KOPT-K1 (cell line): Measurements from ENCODE around the gene NUB1.

ENCODE experiments used
- H3K27ac ChIP-seq: fragments of 200-600 bp; sonication (generic); 2 replicates; pipeline ENCODE4 v1.5.1; 2016; ENCODE audit warnings: antibody characterized with exemption, mild to moderate bottlenecking, low read depth, low read length; ENCODE audit not compliant: poor library complexity, severe bottlenecking
- H3K36me3 ChIP-seq: fragments of 200-600 bp; sonication (generic); 2 replicates; pipeline ENCODE4 v1.5.1; 2017; ENCODE audit warnings: antibody characterized with exemption, mild to moderate bottlenecking, low read length, moderate library complexity; ENCODE audit not compliant: insufficient read depth
- H3K9me3 ChIP-seq: fragments of 200-600 bp; sonication (generic); 2 replicates; pipeline ENCODE4 v1.5.1; 2017; ENCODE audit warnings: antibody characterized with exemption, low read length, mild to moderate bottlenecking; ENCODE audit not compliant: insufficient read depth, poor library complexity, severe bottlenecking

Gene NUB1

DNA sequence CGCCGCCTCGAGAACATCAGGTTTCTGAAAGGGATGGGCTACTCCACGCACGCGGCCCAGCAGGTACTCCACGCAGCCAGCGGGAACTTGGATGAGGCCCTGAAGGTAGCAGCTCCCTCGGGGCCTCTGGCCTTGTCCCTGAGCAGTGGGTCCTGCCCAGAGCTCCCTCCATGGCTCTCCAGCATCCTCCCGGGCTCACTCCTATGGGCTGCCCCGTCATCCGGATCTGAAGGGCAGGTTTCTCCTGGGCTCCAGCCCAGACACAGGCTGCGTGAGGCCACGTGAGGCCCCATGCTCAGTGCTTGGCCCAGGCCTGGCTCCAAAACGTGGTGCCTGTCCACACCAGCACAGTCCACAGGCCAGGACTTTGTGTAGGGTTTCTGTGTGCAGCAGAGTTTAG is 32.5 kb downstream of the NUB1 start:
- Histone ChIP-seq H3K36me3 (peaks cover 91% of the 10 kb centered on the region), H3K27ac (no peak overlapping the region), H3K9me3 (no peaks in the 10 kb centered on the region)

DNA sequence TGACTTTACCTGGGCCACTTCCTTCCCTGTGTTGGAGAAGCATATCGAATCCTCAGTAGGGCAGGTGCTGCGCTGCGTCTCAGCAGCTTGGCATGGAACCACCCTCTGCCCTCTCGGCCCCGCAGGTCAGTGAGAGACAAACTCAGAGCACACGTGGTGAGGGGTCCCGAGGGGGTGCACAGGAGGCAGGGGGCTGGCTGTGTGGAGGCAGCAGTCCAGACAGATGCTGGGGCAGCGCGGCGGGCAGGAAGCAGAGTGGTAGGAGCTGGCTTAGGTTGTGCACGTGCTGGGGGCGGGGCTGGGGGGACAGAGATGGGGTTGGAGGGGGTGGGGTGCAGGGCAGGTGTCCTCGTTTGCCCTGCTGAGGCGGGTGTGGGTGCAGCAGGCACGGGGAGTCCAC is 33.1 kb downstream of the NUB1 start:
- no peak overlapping the region for H3K27ac ChIP-seq
- no peaks in the 10 kb centered on the region for H3K9me3 ChIP-seq
- H3K36me3 ChIP-seq: peaks cover 91% of the 10 kb centered on the region

DNA sequence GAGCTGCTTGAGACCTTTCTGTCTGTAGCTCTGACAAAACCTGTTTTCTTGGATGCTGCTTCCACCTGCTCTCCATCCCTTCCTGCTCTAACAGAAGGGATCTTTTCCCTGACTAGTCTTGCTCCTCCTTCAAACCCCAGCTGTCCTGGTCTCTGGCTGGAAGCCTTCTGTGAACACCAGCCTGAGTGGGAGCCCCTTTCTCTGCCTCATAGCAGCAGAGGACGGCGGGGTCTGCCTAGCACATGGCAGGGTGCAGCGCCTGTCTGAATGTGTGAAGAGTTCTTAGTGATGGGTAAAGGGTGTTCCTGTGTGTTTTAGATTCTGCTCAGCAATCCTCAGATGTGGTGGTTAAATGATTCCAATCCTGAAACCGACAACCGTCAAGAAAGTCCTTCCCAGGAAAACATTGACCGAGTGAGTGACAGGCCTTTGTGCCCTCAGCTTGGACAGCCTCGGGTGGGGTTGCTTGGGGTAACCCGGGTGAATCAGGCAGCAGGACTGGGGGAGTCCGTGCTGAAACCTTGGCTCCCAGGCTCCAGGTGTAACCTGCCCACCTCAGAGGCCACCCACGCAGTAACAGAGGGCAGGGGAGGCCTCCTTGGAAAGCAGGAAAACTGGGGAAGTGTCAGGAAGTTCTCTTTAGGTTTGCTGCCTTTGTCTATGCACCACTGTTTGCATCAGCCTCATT is 34.1 kb downstream of the NUB1 start:
- Histone ChIP-seq H3K36me3 (peaks cover 85% of the 10 kb centered on the region), H3K9me3 (no peaks in the 10 kb centered on the region), H3K27ac (no peak overlapping the region)

DNA sequence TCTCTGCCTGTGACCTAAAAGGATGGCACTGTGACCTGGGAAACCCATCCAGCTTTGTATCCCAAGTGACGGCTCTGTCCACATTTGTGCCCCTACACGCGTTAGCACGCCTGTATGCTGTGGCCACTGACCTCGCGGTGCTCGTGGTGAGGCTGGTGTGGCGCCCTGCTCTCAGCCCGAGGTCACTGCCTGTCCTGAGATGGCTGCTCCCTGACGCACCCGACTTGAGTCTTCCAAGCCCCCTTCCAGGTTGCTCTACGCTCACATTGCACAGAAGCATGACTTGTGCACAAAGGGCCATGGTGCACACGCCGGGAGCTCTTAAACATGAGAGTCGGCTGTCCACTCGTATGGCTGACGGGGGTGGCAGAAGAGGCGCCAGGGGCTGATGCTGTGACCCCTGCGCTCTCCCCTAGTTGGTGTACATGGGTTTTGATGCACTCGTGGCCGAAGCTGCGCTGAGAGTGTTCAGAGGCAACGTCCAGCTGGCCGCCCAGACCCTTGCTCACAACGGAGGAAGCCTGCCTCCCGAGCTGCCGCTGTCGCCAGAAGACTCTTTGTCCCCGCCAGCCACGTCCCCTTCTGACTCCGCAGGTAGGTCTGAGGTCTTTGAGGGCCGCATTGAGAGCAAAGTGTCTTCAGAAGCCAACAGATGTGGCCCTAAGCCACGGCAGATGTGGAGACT is 34.7 kb downstream of the NUB1 start:
- no peak overlapping the region for H3K27ac ChIP-seq
- peaks cover 78% of the 10 kb centered on the region for H3K36me3 ChIP-seq
- H3K9me3 ChIP-seq: no peaks in the 10 kb centered on the region

DNA sequence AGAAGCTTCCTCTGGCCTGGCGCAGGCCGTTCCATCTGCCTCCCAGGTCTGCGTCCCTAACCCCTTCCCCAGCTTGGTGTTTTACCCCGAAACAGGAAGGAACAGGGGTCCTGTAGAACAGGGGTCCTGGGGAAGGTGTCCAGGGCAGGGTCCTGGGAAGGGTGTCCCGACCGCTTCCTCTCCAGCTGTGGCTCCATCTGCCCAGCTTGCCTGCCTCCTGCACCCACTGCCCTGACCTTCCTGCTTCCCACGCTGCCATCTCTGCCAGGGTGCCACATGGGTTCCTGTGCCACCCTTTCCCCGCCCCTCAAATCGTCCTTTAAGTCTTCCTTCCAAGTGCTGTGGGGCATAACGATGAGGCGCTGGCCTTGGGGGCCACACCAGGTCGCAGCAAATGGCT is 35.8 kb downstream of the NUB1 start:
- no peaks in the 10 kb centered on the region for H3K9me3 ChIP-seq
- no peak overlapping the region for H3K27ac ChIP-seq
- peaks cover 69% of the 10 kb centered on the region for H3K36me3 ChIP-seq

DNA sequence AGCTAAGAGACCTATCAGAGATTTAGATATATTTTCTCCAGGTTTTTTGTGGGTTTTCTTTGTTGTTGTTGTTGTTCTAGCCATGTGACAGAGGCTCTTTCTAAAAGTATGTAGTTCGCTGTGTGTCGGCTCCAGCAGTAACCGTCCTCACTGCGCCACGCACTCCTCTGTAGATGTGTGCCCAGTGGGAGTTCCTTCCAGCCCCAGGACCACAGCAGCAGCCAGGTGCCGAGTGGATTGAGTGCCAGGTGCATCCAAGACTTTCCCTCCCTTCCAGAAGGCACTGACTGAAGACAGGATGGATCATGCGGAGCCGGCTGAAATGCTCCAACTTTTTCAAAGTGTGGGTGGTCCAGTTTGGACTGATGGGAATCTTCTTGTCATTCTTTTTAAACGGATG is 36.4 kb downstream of the NUB1 start:
- no peak overlapping the region for H3K27ac ChIP-seq
- no peaks in the 10 kb centered on the region for H3K9me3 ChIP-seq
- H3K36me3 ChIP-seq: peaks cover 63% of the 10 kb centered on the region

DNA sequence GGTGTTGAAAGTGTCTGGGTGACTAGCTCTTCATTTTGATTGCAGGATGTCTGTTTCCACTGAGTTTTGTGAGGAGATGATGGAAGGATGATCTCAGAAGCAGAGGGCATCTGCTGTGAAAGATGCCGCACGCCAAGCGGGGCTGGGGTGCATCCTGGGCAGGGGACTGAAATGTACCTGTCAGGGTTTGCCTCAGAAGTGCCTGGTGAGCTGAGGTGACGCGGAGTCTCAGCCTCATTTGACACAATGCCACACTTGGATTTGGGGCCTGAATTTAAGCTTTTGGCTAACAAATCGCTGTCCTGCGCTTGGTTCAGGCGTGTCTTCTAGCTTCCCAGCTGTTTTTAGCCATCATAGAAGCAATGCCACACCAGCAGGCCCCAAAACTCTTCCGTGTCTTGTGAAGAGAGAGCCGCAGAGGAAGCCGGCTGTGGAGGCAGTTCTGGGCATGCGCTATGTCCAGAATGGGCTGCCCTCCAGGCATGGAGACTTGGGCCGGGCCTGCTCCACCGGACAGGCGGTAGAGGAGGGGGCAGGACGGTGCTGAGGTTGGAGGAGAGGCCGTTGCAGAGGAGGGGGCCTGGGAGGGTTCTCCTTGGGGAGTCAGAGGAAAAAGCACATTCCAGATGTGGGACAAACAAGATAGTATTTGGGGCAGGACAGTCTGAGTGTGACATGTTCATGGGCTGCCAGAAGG is 37.0 kb downstream of the NUB1 start:
- Histone ChIP-seq H3K27ac (no peak overlapping the region), H3K9me3 (no peaks in the 10 kb centered on the region), H3K36me3 (peaks cover 57% of the 10 kb centered on the region)

DNA sequence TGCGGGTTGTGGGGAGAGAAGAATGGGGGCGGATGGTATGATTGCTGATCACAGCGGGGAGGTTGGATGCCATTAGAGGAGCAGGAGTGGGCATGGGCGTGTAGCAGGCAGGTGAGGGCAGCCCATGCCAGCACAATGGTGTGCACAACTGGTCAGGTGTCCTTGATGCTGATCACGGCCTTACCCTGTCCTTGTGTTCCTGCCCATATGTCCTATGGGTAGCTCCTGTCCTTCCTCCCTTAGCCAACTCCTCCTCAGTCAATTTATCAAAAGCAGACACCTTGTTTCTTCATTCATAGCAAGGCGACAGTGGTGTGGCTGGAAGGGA is 37.5 kb downstream of the NUB1 start:
- Histone ChIP-seq H3K27ac (no peak overlapping the region), H3K9me3 (no peaks in the 10 kb centered on the region), H3K36me3 (peaks cover 52% of the 10 kb centered on the region)

DNA sequence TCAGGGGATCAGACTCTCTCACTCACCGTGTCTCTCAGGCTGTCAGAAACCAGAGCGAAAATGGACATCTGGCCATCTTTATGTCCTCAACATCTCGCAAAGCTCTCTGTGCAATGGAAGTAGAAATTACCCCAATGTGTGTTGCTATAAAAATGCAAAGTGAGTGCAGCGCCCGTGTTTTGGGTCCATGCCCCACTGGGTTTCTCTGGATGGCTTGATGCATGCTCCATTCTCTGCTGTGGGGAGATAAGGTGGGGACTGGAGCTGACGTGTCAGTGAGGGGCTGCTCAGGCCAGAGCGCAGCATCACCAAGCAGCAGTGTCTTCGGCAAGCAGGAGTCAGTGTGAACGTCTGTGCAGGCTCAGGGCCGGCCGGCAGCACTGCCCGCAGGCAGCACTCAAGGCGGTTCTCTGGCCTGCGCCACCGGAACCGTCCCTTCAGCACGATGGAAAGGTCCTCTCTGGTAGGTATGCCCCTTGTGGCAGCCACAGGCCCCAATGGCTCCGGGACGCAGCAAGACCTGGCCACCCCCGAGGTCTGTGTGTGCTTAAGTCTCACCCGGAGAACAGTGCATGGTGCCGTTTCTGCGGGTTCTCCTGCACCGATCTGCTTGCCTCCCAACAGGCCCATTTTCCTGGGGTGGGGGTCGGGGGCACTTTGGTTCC is 38.1 kb downstream of the NUB1 start:
- no peaks in the 10 kb centered on the region for H3K9me3 ChIP-seq
- H3K36me3 ChIP-seq: peaks cover 47% of the 10 kb centered on the region
- H3K27ac ChIP-seq: no peak overlapping the region

DNA sequence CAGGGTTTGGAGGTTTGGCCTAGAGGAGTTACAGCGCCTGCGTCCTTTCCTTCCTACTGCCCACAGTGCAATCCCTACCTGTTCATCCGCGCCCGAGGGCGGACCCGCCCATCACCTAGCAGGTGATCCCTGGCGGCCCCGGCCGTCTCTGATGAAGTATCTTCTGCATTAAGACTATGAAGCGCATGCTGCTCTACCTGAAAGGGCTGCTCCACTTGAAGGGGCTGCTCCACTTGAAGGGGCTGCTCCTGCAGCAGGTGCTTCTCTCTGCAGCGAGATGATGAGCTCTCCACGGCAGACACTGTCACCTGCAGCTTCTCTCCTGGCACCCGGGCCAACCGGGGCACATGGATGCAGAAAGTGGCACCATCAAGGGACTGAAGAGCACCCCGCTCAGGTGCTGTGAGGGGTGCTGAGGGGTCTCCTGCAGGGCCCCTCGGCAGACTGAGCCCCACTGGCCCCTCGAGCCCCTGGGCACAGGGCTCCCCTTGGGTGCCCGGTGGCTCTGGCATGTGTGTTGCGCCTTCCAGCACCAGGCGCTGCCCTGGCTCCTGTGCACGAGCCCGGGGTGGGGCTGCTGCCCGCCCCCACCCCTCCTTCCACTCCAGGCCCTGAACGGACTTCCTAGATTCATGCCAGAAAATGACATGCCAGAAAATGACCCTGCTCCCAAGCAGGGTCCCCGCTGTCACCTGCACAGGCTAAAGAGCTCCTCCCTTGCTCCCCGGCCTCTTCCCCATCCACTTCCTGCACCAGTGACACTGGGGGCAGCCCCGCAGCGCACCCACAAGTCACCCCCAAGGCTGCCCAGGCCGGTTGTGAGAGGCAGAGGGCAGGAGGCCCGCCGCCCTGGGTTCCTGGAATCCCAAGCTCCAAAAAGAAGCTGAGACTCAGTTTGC is 38.8 kb downstream of the NUB1 start:
- H3K27ac ChIP-seq: no peak overlapping the region
- no peaks in the 10 kb centered on the region for H3K9me3 ChIP-seq
- H3K36me3 ChIP-seq: peaks cover 42% of the 10 kb centered on the region

DNA sequence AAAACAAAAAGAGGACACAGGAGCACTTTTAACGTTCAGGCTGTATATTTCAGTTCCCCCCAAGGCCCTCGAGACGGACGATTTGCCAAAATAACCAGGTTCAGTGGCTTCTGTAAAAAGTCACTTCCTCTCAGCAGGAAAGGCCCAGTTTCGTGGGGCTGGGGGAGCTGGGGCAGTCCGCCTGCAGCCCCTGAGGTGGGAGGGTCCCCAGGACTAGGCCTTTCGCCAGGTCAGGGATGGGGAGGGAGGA is 39.4 kb downstream of the NUB1 start:
- Histone ChIP-seq H3K27ac (no peak overlapping the region), H3K9me3 (no peaks in the 10 kb centered on the region), H3K36me3 (peaks cover 36% of the 10 kb centered on the region)

DNA sequence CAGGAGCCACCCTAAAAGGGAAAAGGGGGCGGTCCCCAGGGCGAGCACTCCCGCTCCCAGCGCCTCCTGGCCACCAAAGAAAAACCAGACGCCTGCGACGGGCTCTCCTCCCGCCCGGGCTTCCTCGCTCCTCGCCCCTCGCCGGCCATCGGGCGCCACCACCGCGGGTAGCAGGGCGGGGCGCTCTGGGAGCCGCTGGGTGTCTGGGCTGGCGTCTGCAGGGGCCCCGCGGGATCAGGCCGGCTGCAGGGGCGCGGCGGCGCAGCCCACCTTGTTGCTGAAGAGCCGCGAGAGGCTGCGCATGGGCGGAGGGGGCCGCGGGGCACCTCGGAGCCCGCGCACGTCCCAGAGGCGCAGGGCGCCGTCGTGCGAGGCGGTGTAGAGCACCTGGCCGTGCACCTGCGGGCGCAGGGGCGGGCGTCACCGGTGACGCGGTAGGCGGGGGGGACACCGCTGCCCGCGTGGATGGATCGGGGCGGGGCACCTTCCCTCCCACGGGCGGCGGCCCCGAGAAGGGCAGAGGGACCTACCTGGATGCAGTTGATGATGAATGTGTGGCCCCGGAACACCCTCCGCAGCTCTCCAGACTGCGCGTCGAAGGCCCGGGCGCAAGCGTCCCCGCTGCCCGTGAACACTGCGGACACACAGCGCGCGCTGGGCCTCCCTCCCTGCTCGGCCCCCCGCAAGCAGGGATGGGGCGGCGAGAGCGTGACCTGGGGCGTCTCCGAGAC is 39.9 kb downstream of the NUB1 start:
- H3K27ac ChIP-seq: no peak overlapping the region
- H3K9me3 ChIP-seq: no peaks in the 10 kb centered on the region

DNA sequence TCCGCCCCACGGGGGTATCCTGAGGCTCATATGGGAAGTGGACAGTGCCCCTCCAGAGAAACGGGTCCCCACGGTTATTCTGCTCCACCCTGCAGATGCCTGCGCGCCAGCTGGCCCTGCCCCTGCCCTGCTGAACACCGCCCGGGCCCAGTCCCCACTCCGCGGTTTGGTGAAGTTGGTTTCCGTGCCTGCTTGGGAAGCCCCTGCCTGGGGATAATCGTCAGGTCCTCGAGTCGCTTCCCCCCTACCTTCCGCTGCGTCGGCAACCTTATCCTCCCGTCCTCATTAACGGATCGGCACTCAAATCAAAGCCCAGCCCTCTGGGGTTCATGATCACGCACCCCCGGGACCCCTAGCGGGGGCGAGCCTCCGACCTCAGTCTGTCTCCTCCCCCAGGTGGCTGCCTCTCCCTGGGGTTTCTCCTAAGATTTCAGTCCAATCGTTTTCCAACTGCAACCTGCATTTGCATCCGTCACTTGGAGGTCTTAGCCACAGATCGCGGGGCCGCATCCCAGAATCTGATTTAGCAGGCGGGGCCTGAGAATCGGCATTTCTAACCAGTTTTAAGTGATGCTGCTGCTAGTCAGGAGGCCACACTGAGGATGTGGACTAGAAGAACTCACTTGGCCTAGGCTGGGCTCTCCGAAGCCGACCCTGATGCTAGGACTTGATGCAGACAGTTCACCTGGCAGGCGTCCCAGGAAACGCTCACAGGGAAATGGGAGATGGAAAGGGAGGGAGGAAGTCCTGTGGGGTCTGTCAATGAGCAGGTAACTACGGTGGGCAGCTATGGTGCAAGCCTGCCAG is 40.7 kb downstream of the NUB1 start:
- peaks cover 24% of the 10 kb centered on the region for H3K36me3 ChIP-seq
- H3K27ac ChIP-seq: no peak overlapping the region
- no peaks in the 10 kb centered on the region for H3K9me3 ChIP-seq

More for the DNA sequence above, 39.9 kb downstream of the NUB1 start:
- peaks cover 31% of the 10 kb centered on the region for H3K36me3 ChIP-seq
